Ishikawa (cell line): Measurements from ENCODE around the gene CHGA.

Source experiments
- CEBPB ChIP-seq: IDR thresholded peaks from 2 replicates; pipeline ENCODE4 v1.6.1; 2012
- EGR1 ChIP-seq: IDR thresholded peaks from 2 replicates; pipeline ENCODE4 v1.6.1; 2012
- EP300 ChIP-seq: IDR thresholded peaks from 2 replicates; pipeline ENCODE4 v1.6.1; 2012; ENCODE audit warnings: borderline replicate concordance
- FOXM1 ChIP-seq: IDR thresholded peaks from 2 replicates; pipeline ENCODE4 v1.6.1; 2012; ENCODE audit warnings: low read depth, borderline replicate concordance
- RAD21 ChIP-seq: IDR thresholded peaks from 2 replicates; pipeline ENCODE4 v1.6.1; 2012; ENCODE audit warnings: low read depth
- REST ChIP-seq: IDR thresholded peaks from 2 replicates; pipeline ENCODE4 v1.6.1; 2012; ENCODE audit warnings: low read depth, mild to moderate bottlenecking
- TAF1 ChIP-seq: IDR thresholded peaks from 2 replicates; pipeline ENCODE4 v1.6.1; 2012; ENCODE audit warnings: low read depth, mild to moderate bottlenecking
- TCF12 ChIP-seq: IDR thresholded peaks from 2 replicates; pipeline ENCODE4 v1.6.1; 2012; ENCODE audit warnings: low read depth
- TEAD4 ChIP-seq: IDR thresholded peaks from 2 replicates; pipeline ENCODE4 v1.6.1; 2012
- USF1 ChIP-seq: IDR thresholded peaks from 2 replicates; pipeline ENCODE4 v1.6.1; 2012
- YY1 ChIP-seq: IDR thresholded peaks from 2 replicates; pipeline ENCODE4 v1.6.1; 2012; ENCODE audit warnings: low read depth
- TF ChIP-seq, protein P1 (sequence below): IDR thresholded peaks from 2 replicates; pipeline ENCODE4 v1.6.1; 2012

- no peak for TF ChIP-seq CEBPB
- no peak for TF ChIP-seq EP300
- no peak for TF ChIP-seq FOXM1
- TF ChIP-seq TAF1: no peak
- TF ChIP-seq, protein P1, sequence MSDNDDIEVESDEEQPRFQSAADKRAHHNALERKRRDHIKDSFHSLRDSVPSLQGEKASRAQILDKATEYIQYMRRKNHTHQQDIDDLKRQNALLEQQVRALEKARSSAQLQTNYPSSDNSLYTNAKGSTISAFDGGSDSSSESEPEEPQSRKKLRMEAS: no peak
- TF ChIP-seq RAD21: no peak
- TF ChIP-seq TCF12: no peak
- no peak; the same call in 1 of the 2 replicates for TF ChIP-seq REST
- no peak for TF ChIP-seq TEAD4
- TF ChIP-seq EGR1: no peak
- no peak for TF ChIP-seq YY1
- no peak for TF ChIP-seq USF1
These were observed 4.7 kb downstream of the CHGA start for GRCh38 chr14:92927349-92928257.
